ENCODE results near the gene PLCL1. TPM values are rescaled to one million over a fixed set of nuclear protein-coding genes. Genes with fewer than 3 reads are reported as not detected.

The PLCL1 gene
- total RNA-seq, 4 donors from 2014 or later, result 1.0 to 3.7 (median 2.6) TPM

- intact Hi-C loops (cut with DNase I; ENCODE audit: low total_unique reads), result no loop called here
- 93 to 96% methylated on average over 3 of the region's 3 CpGs for WGBS, 2 donors
- TF ChIP-seq POLR2A (IDR thresholded peaks at IDR 0.05) (no peak), CTCF (IDR thresholded peaks at IDR 0.05) (no peak)
- H3K4me3 ChIP-seq (ENCODE audit: low read depth, poor library complexity, severe bottlenecking), result no peak overlapping the region
- no peak for DNase-seq (ENCODE audit: low spot score in 2 of 2)
Measured at GRCh38 chr2:198102120-198102519, 297.7 kb downstream of the PLCL1 start.

- TF ChIP-seq POLR2A (IDR thresholded peaks at IDR 0.05) (no peak), CTCF (IDR thresholded peaks at IDR 0.05) (no peak)
- DNase-seq (ENCODE audit: low spot score in 2 of 2), result no peak
- no peak overlapping the region for H3K4me3 ChIP-seq (ENCODE audit: low read depth, poor library complexity, severe bottlenecking)
- 31 to 45% methylated on average over 2 of the region's 2 CpGs for WGBS, 2 donors
- intact Hi-C loops (cut with DNase I; ENCODE audit: low total_unique reads), result no loop called here
Measured at GRCh38 chr2:198102856-198103255, 298.5 kb downstream of the PLCL1 start.

GRCh38 chr2:198106621-198107385 is 302.4 kb downstream of the PLCL1 start:
- 89% methylated on average over 5 of the region's 5 CpGs for WGBS, 2 donors
- DNase-seq (ENCODE audit: low spot score in 2 of 2), result peak in 1 of 2 donors; percentile 17
- TF ChIP-seq CTCF (IDR thresholded peaks at IDR 0.05) (no peak), POLR2A (IDR thresholded peaks at IDR 0.05) (no peak)
- intact Hi-C loops (cut with DNase I; ENCODE audit: low total_unique reads), result no loop called here
- no peak overlapping the region for H3K4me3 ChIP-seq (ENCODE audit: low read depth, poor library complexity, severe bottlenecking)

- 66 to 77% methylated on average over 2 of the region's 2 CpGs for WGBS, 2 donors
Measured at GRCh38 chr2:198113316-198113715, 308.9 kb downstream of the PLCL1 start.

GRCh38 chr2:198114064-198114463 is 309.7 kb downstream of the PLCL1 start:
- no peak for TF ChIP-seq CTCF (IDR thresholded peaks at IDR 0.05)
- TF ChIP-seq POLR2A (IDR thresholded peaks at IDR 0.05), result no peak
- DNase-seq (ENCODE audit: low spot score in 2 of 2), result no peak
- H3K4me3 ChIP-seq (ENCODE audit: low read depth, poor library complexity, severe bottlenecking), result no peak overlapping the region
- intact Hi-C loops (cut with DNase I; ENCODE audit: low total_unique reads), result no loop called here
- WGBS, 2 donors, result 75 to 88% methylated on average over 1 of the region's 1 CpG

More at GRCh38 chr2:198113316-198113715, 308.9 kb downstream of the PLCL1 start:
- TF ChIP-seq POLR2A (IDR thresholded peaks at IDR 0.05), result no peak
- no peak for TF ChIP-seq CTCF (IDR thresholded peaks at IDR 0.05)
- DNase-seq (ENCODE audit: low spot score in 2 of 2), result no peak
- intact Hi-C loops (cut with DNase I; ENCODE audit: low total_unique reads), result no loop called here
- H3K4me3 ChIP-seq (ENCODE audit: low read depth, poor library complexity, severe bottlenecking), result no peak overlapping the region

- no peak overlapping the region for H3K4me3 ChIP-seq (ENCODE audit: low read depth, poor library complexity, severe bottlenecking)
- intact Hi-C loops (cut with DNase I; ENCODE audit: low total_unique reads), result no loop called here
- TF ChIP-seq CTCF (IDR thresholded peaks at IDR 0.05), result no peak
- no peak for TF ChIP-seq POLR2A (IDR thresholded peaks at IDR 0.05)
- no peak for DNase-seq (ENCODE audit: low spot score in 2 of 2)
Measured at GRCh38 chr2:198115201-198115600, 310.8 kb downstream of the PLCL1 start.

Measured in lower leg skin (tissue), 4 donors.